LNCaP clone FGC (cell line): ENCODE results near the gene CCN2.

Source experiments
- DNase-seq: peaks from one replicate; pipeline ENCODE4 v3.0.0-alpha.2; 2011; ENCODE audit warnings: low read depth
- H3K4me3 ChIP-seq: 2 replicates; pipeline ENCODE4 v1.5.1; 2011; ENCODE audit warnings: mild to moderate bottlenecking, low read depth, low read length, control low read depth
- CTCF ChIP-seq: IDR thresholded peaks from 2 replicates; pipeline ENCODE4 v1.5.1; 2012; ENCODE audit warnings: mild to moderate bottlenecking; ENCODE audit not compliant: control insufficient read depth, insufficient read depth; ENCODE audit errors: extremely low read depth

The CCN2 gene

GRCh38 chr6:131955876-131956275 is 4.7 kb upstream of the CCN2 start:
- no peak overlapping the region for H3K4me3 ChIP-seq
- no peak for TF ChIP-seq CTCF
- no peak for DNase-seq

GRCh38 chr6:131955192-131955591 is 4.0 kb upstream of the CCN2 start:
- TF ChIP-seq CTCF = no peak
- no peak overlapping the region for H3K4me3 ChIP-seq
- no peak for DNase-seq

- no peak for TF ChIP-seq CTCF
- no peak overlapping the region for H3K4me3 ChIP-seq
- DNase-seq = peak; percentile 91
These were observed 3.6 kb upstream of the CCN2 start for GRCh38 chr6:131954775-131955107.

- TF ChIP-seq CTCF = no peak
- no peak for DNase-seq
- H3K4me3 ChIP-seq = no peak overlapping the region
These were observed 3.0 kb upstream of the CCN2 start for GRCh38 chr6:131954059-131954774.

GRCh38 chr6:131952886-131953509 is 1.8 kb upstream of the CCN2 start:
- H3K4me3 ChIP-seq = no peak overlapping the region
- no peak for TF ChIP-seq CTCF
- no peak for DNase-seq

- no peak for DNase-seq
- H3K4me3 ChIP-seq = no peak overlapping the region
These were observed 531 bp upstream of the CCN2 start for GRCh38 chr6:131951576-131952230.

More at GRCh38 chr6:131951576-131952230, 531 bp upstream of the CCN2 start:
- TF ChIP-seq CTCF = no peak
